WTC11 (cell line): Measurements from ENCODE around the gene CACNA1C. TPM values are rescaled to one million over a fixed set of nuclear protein-coding genes. Genes with fewer than 3 reads are reported as not detected.

ENCODE experiments used
- ATAC-seq: fragments of 200-7000 bp; cut with Tn5 transposase; 2 replicates; pipeline ENCODE4 v1.10.0; 2021; ENCODE audit warnings: mild to moderate bottlenecking, moderate library complexity
- CTCF ChIA-PET: fragments of 300-600 bp; sonication (Branson Sonifier 250); formaldehyde crosslinking; loops from one replicate; lab custom pipeline; 2021; ENCODE audit warnings: antibody characterized with exemption; lab: Charles Lee
- POLR2A ChIA-PET: fragments of 350-600 bp; sonication (Branson Sonifier 250); formaldehyde crosslinking; loops from one replicate; lab custom pipeline; 2021; ENCODE audit warnings: antibody characterized with exemption; lab: Charles Lee
- DNase-seq: peaks from one replicate; pipeline ENCODE4 v3.0.0; 2021; ENCODE audit warnings: low spot score
- H3K27ac Mint-ChIP-seq: 2 replicates; pipeline ENCODE4 v1.8.0; 2021; ENCODE audit warnings: mixed read lengths
- H3K27me3 Mint-ChIP-seq: 2 replicates; pipeline ENCODE4 v1.8.0; 2021; ENCODE audit warnings: low read depth, mild to moderate bottlenecking, moderate library complexity, mixed read lengths
- H3K36me3 Mint-ChIP-seq: 2 replicates; pipeline ENCODE4 v1.8.0; 2021; ENCODE audit warnings: mixed read lengths
- H3K4me1 Mint-ChIP-seq: 2 replicates; pipeline ENCODE4 v1.8.0; 2022; ENCODE audit warnings: mixed read lengths
- H3K4me3 Mint-ChIP-seq: 2 replicates; pipeline ENCODE4 v1.8.0; 2021; ENCODE audit warnings: mild to moderate bottlenecking, moderate library complexity, mixed read lengths
- H3K9me3 Mint-ChIP-seq: 2 replicates; pipeline ENCODE4 v1.8.0; 2021; ENCODE audit warnings: mixed read lengths
- ELF4 ChIP-seq: sonication (generic); formaldehyde crosslinking; IDR thresholded peaks from 2 replicates; pipeline ENCODE4 v1.8.1; 2022; ENCODE audit warnings: low read depth, mild to moderate bottlenecking, moderate library complexity, missing genetic modification reagents
- EMX1 ChIP-seq: fragments of 250-450 bp; sonication (Bioruptor Pico); IDR thresholded peaks from 2 replicates; pipeline ENCODE4 v1.8.0; 2021; ENCODE audit warnings: mild to moderate bottlenecking
- FOXJ3 ChIP-seq: sonication (generic); formaldehyde crosslinking; IDR thresholded peaks from 2 replicates; pipeline ENCODE4 v1.9.0; 2021; ENCODE audit warnings: missing genetic modification reagents, mild to moderate bottlenecking, borderline replicate concordance
- FOXP1 ChIP-seq: sonication (generic); formaldehyde crosslinking; IDR thresholded peaks from 2 replicates; pipeline ENCODE4 v1.8.0; 2022; ENCODE audit warnings: missing genetic modification reagents, mild to moderate bottlenecking, moderate library complexity, borderline replicate concordance
- JUN ChIP-seq: sonication (generic); formaldehyde crosslinking; IDR thresholded peaks from 2 replicates; pipeline ENCODE4 v1.8.0; 2023; ENCODE audit warnings: mild to moderate bottlenecking, missing genetic modification reagents
- MYBL2 ChIP-seq: sonication (generic); formaldehyde crosslinking; IDR thresholded peaks from 2 replicates; pipeline ENCODE4 v1.8.1; 2023; ENCODE audit warnings: mild to moderate bottlenecking, moderate library complexity, missing genetic modification reagents
- NFATC4 ChIP-seq: fragments of 250-450 bp; sonication (Bioruptor Pico); IDR thresholded peaks from 2 replicates; pipeline ENCODE4 v1.9.0; 2021; ENCODE audit warnings: mild to moderate bottlenecking
- TP53 ChIP-seq: sonication (generic); formaldehyde crosslinking; IDR thresholded peaks from 2 replicates; pipeline ENCODE4 v1.8.1; 2023; ENCODE audit warnings: mild to moderate bottlenecking, missing genetic modification reagents
- ZBTB21 ChIP-seq: sonication (generic); formaldehyde crosslinking; IDR thresholded peaks from 2 replicates; pipeline ENCODE4 v1.8.1; 2023; ENCODE audit warnings: mild to moderate bottlenecking, missing genetic modification reagents, borderline replicate concordance
- ZNF416 ChIP-seq: fragments of 250-450 bp; sonication (Bioruptor Pico); IDR thresholded peaks from 2 replicates; pipeline ENCODE4 v1.9.0; 2021; ENCODE audit warnings: mild to moderate bottlenecking, inconsistent platforms
- total RNA-seq: library from RNA; stranded (reverse); gene quantifications from 3 replicates; pipeline ENCODE4 v1.2.3, GENCODE V29; 2021
- TF ChIP-seq, protein P1 (sequence below): fragments of 250-450 bp; sonication (Bioruptor Pico); IDR thresholded peaks from 2 replicates; pipeline ENCODE4 v1.9.0; 2021; ENCODE audit warnings: mild to moderate bottlenecking, borderline replicate concordance
- TF ChIP-seq, protein P2 (sequence below): fragments of 250-450 bp; sonication (Bioruptor Pico); IDR thresholded peaks from 2 replicates; pipeline ENCODE4 v2.1.2; 2022; ENCODE audit warnings: mild to moderate bottlenecking, moderate library complexity
- TF ChIP-seq, protein P3 (sequence below): fragments of 250-450 bp; sonication (Bioruptor Pico); IDR thresholded peaks from 2 replicates; pipeline ENCODE4 v1.9.0; 2021; ENCODE audit warnings: mild to moderate bottlenecking
- TF ChIP-seq, protein P4 (sequence below): fragments of 250-450 bp; sonication (Bioruptor Pico); IDR thresholded peaks from 2 replicates; pipeline ENCODE4 v1.9.0; 2021; ENCODE audit warnings: moderate library complexity, mild to moderate bottlenecking, inconsistent platforms, borderline replicate concordance
- TF ChIP-seq, protein P5 (sequence below): sonication (generic); formaldehyde crosslinking; IDR thresholded peaks from 2 replicates; pipeline ENCODE4 v1.8.0; 2022; ENCODE audit warnings: missing genetic modification reagents
- TF ChIP-seq, protein P6 (sequence below): sonication (generic); formaldehyde crosslinking; IDR thresholded peaks from 2 replicates; pipeline ENCODE4 v1.8.0; 2023; ENCODE audit warnings: missing genetic modification reagents
- TF ChIP-seq, protein P7 (sequence below): sonication (generic); formaldehyde crosslinking; conservative IDR thresholded peaks from 2 replicates; pipeline ENCODE4 v1.8.1; 2023; ENCODE audit warnings: mild to moderate bottlenecking, low read depth, missing genetic modification reagents, moderate library complexity
- TF ChIP-seq, protein P8 (sequence below): sonication (generic); formaldehyde crosslinking; IDR thresholded peaks from 2 replicates; pipeline ENCODE4 v1.8.1; 2023; ENCODE audit warnings: mild to moderate bottlenecking, missing genetic modification reagents, moderate library complexity

The CACNA1C gene
- total RNA-seq, 1 experiment from 2014 or later = 1.7 TPM

DNA sequence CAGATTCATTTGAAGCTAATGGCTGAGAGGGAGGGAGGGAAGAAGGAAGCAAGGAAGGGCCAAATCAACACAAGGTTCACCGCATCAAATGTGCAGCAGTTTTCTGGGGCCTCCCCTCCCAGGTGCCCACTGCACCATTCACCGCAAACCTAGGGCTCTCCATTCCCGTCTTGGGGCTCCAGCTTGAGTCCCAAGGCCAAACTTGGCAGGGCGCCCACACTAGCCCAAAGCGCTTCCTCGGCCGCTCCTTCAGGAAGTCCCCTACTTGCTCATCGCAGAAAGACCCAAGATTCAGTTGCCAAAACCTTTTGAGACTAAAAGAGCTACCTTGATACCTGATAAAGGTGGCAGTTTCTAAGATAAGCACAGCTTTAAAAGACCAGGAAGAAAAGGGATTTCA is 601.5 kb downstream of the CACNA1C start (continued):
- TF ChIP-seq, protein P1, sequence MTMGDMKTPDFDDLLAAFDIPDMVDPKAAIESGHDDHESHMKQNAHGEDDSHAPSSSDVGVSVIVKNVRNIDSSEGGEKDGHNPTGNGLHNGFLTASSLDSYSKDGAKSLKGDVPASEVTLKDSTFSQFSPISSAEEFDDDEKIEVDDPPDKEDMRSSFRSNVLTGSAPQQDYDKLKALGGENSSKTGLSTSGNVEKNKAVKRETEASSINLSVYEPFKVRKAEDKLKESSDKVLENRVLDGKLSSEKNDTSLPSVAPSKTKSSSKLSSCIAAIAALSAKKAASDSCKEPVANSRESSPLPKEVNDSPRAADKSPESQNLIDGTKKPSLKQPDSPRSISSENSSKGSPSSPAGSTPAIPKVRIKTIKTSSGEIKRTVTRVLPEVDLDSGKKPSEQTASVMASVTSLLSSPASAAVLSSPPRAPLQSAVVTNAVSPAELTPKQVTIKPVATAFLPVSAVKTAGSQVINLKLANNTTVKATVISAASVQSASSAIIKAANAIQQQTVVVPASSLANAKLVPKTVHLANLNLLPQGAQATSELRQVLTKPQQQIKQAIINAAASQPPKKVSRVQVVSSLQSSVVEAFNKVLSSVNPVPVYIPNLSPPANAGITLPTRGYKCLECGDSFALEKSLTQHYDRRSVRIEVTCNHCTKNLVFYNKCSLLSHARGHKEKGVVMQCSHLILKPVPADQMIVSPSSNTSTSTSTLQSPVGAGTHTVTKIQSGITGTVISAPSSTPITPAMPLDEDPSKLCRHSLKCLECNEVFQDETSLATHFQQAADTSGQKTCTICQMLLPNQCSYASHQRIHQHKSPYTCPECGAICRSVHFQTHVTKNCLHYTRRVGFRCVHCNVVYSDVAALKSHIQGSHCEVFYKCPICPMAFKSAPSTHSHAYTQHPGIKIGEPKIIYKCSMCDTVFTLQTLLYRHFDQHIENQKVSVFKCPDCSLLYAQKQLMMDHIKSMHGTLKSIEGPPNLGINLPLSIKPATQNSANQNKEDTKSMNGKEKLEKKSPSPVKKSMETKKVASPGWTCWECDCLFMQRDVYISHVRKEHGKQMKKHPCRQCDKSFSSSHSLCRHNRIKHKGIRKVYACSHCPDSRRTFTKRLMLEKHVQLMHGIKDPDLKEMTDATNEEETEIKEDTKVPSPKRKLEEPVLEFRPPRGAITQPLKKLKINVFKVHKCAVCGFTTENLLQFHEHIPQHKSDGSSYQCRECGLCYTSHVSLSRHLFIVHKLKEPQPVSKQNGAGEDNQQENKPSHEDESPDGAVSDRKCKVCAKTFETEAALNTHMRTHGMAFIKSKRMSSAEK (CRISPR knock-in tag) = no peak
- TF ChIP-seq, protein P2, sequence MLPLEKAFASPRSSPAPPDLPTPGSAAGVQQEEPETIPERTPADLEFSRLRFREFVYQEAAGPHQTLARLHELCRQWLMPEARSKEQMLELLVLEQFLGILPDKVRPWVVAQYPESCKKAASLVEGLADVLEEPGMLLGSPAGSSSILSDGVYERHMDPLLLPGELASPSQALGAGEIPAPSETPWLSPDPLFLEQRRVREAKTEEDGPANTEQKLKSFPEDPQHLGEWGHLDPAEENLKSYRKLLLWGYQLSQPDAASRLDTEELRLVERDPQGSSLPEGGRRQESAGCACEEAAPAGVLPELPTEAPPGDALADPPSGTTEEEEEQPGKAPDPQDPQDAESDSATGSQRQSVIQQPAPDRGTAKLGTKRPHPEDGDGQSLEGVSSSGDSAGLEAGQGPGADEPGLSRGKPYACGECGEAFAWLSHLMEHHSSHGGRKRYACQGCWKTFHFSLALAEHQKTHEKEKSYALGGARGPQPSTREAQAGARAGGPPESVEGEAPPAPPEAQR (CRISPR knock-in tag) = no peak
- no peak for TF ChIP-seq FOXP1 (CRISPR knock-in tag)
- TF ChIP-seq, protein P3, sequence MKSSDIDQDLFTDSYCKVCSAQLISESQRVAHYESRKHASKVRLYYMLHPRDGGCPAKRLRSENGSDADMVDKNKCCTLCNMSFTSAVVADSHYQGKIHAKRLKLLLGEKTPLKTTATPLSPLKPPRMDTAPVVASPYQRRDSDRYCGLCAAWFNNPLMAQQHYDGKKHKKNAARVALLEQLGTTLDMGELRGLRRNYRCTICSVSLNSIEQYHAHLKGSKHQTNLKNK (CRISPR knock-in tag) = no peak
- TF ChIP-seq, protein P4, sequence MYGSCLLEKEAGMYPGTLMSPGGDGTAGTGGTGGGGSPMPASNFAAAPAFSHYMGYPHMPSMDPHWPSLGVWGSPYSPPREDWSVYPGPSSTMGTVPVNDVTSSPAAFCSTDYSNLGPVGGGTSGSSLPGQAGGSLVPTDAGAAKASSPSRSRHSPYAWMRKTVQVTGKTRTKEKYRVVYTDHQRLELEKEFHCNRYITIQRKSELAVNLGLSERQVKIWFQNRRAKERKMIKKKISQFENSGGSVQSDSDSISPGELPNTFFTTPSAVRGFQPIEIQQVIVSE (CRISPR knock-in tag) = no peak
- TF ChIP-seq MYBL2 (CRISPR knock-in tag) = no peak
- TF ChIP-seq FOXJ3 (CRISPR knock-in tag) = no peak
- no peak for TF ChIP-seq ZNF416 (CRISPR knock-in tag)
- no peak for TF ChIP-seq JUN (CRISPR knock-in tag)
- TF ChIP-seq, protein P5, sequence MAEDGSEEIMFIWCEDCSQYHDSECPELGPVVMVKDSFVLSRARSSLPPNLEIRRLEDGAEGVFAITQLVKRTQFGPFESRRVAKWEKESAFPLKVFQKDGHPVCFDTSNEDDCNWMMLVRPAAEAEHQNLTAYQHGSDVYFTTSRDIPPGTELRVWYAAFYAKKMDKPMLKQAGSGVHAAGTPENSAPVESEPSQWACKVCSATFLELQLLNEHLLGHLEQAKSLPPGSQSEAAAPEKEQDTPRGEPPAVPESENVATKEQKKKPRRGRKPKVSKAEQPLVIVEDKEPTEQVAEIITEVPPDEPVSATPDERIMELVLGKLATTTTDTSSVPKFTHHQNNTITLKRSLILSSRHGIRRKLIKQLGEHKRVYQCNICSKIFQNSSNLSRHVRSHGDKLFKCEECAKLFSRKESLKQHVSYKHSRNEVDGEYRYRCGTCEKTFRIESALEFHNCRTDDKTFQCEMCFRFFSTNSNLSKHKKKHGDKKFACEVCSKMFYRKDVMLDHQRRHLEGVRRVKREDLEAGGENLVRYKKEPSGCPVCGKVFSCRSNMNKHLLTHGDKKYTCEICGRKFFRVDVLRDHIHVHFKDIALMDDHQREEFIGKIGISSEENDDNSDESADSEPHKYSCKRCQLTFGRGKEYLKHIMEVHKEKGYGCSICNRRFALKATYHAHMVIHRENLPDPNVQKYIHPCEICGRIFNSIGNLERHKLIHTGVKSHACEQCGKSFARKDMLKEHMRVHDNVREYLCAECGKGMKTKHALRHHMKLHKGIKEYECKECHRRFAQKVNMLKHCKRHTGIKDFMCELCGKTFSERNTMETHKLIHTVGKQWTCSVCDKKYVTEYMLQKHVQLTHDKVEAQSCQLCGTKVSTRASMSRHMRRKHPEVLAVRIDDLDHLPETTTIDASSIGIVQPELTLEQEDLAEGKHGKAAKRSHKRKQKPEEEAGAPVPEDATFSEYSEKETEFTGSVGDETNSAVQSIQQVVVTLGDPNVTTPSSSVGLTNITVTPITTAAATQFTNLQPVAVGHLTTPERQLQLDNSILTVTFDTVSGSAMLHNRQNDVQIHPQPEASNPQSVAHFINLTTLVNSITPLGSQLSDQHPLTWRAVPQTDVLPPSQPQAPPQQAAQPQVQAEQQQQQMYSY = no peak
- no peak for TF ChIP-seq ZBTB21
- no peak for TF ChIP-seq EMX1 (CRISPR knock-in tag)

DNA sequence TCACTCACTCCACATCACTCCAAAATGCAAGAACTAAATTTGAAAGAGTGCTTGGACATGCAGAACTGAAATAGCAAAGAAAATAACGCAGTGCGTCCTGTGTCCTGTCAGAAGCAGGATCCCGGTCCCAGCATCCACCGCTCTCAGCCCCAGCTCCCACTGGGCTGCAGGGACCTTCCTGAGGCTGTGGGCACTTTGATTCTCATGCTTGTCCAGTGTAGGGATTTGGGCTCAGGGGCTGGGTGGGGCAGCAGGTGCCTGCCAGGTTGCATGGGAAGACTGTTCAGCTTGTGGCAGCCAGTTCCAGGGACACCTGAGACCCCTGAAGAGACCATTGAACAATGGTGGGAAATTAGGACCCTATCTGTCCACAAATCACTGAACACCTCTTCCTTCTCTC is 602.0 kb downstream of the CACNA1C start:
- no peak for ATAC-seq
- H3K4me1 Mint-ChIP-seq = no peaks in the 10 kb centered on the region
- CTCF ChIA-PET = interaction anchor here (1.1 to 3.8 kb wide), 2 partner anchors 13 to 29 kb away, joined by 3 to 38 read pairs; no protein-coding TSS in a partner anchor
- H3K9me3 Mint-ChIP-seq = no peaks in the 10 kb centered on the region
- peak; percentile 5 for DNase-seq
- H3K27ac Mint-ChIP-seq = no peak overlapping the region
- no peaks in the 10 kb centered on the region for H3K36me3 Mint-ChIP-seq
- POLR2A ChIA-PET = no interaction called here
- no peak overlapping the region for H3K4me3 Mint-ChIP-seq
- no peaks in the 10 kb centered on the region for H3K27me3 Mint-ChIP-seq
- TF ChIP-seq, protein P6, sequence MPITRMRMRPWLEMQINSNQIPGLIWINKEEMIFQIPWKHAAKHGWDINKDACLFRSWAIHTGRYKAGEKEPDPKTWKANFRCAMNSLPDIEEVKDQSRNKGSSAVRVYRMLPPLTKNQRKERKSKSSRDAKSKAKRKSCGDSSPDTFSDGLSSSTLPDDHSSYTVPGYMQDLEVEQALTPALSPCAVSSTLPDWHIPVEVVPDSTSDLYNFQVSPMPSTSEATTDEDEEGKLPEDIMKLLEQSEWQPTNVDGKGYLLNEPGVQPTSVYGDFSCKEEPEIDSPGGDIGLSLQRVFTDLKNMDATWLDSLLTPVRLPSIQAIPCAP = no peak
- no peak for TF ChIP-seq FOXP1 (CRISPR knock-in tag)
- no peak for TF ChIP-seq NFATC4
- TF ChIP-seq, protein P7, sequence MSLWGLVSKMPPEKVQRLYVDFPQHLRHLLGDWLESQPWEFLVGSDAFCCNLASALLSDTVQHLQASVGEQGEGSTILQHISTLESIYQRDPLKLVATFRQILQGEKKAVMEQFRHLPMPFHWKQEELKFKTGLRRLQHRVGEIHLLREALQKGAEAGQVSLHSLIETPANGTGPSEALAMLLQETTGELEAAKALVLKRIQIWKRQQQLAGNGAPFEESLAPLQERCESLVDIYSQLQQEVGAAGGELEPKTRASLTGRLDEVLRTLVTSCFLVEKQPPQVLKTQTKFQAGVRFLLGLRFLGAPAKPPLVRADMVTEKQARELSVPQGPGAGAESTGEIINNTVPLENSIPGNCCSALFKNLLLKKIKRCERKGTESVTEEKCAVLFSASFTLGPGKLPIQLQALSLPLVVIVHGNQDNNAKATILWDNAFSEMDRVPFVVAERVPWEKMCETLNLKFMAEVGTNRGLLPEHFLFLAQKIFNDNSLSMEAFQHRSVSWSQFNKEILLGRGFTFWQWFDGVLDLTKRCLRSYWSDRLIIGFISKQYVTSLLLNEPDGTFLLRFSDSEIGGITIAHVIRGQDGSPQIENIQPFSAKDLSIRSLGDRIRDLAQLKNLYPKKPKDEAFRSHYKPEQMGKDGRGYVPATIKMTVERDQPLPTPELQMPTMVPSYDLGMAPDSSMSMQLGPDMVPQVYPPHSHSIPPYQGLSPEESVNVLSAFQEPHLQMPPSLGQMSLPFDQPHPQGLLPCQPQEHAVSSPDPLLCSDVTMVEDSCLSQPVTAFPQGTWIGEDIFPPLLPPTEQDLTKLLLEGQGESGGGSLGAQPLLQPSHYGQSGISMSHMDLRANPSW = no peak
- TF ChIP-seq TP53 (CRISPR knock-in tag) = no peak
- no peak for TF ChIP-seq ELF4 (CRISPR knock-in tag)
- TF ChIP-seq, protein P8, sequence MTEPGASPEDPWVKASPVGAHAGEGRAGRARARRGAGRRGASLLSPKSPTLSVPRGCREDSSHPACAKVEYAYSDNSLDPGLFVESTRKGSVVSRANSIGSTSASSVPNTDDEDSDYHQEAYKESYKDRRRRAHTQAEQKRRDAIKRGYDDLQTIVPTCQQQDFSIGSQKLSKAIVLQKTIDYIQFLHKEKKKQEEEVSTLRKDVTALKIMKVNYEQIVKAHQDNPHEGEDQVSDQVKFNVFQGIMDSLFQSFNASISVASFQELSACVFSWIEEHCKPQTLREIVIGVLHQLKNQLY = no peak
